HepG2 (cell line): ENCODE results near the gene BHLHE23.

Experiments used
- FOXK2 ChIP-seq: fragments of 450-650 bp; IDR thresholded peaks from 2 replicates; pipeline ENCODE4 v1.6.1; 2016
- HNRNPLL ChIP-seq: fragments of 200-400 bp; formaldehyde crosslinking; IDR thresholded peaks from 2 replicates; pipeline ENCODE4 v1.6.1; 2017; ENCODE audit warnings: mild to moderate bottlenecking, low read depth, low read length; ENCODE audit not compliant: poor library complexity, severe bottlenecking
- NCOA1 ChIP-seq: sonication (generic); formaldehyde crosslinking; IDR thresholded peaks from 2 replicates; pipeline ENCODE4 v1.9.0; 2021; ENCODE audit warnings: missing genetic modification reagents
- RCOR2 ChIP-seq: IDR thresholded peaks from 2 replicates; pipeline ENCODE4 v1.6.1; 2016; ENCODE audit warnings: missing biosample characterization, missing genetic modification reagents
- ZFX ChIP-seq: sonication (generic); formaldehyde crosslinking; IDR thresholded peaks from 2 replicates; pipeline ENCODE4 v1.4.0; 2020; ENCODE audit warnings: mild to moderate bottlenecking, low read depth, missing genetic modification reagents, moderate library complexity
- ZNF12 ChIP-seq: sonication (generic); formaldehyde crosslinking; IDR thresholded peaks from 2 replicates; pipeline ENCODE4 v1.5.0; 2020; ENCODE audit warnings: missing genetic modification reagents
- ZNF639 ChIP-seq: conservative IDR thresholded peaks from 2 replicates; pipeline ENCODE4 v1.6.1; 2018; ENCODE audit warnings: missing genetic modification reagents
- TF ChIP-seq, protein P1 (sequence below): sonication (generic); formaldehyde crosslinking; conservative IDR thresholded peaks from 2 replicates; pipeline ENCODE4 v1.4.0; 2020; ENCODE audit warnings: missing genetic modification reagents
- TF ChIP-seq, protein P2 (sequence below): sonication (generic); formaldehyde crosslinking; IDR thresholded peaks from 2 replicates; pipeline ENCODE4 v1.4.0; 2020; ENCODE audit warnings: missing genetic modification reagents, low read depth, mild to moderate bottlenecking, borderline replicate concordance
- TF ChIP-seq, protein P3 (sequence below): sonication (generic); formaldehyde crosslinking; IDR thresholded peaks from 2 replicates; pipeline ENCODE4 v1.5.0; 2020; ENCODE audit warnings: missing genetic modification reagents
- TF ChIP-seq, protein P4 (sequence below): sonication (generic); formaldehyde crosslinking; conservative IDR thresholded peaks from 2 replicates; pipeline ENCODE4 v1.8.0; 2022; ENCODE audit warnings: low read depth, missing genetic modification reagents

DNA sequence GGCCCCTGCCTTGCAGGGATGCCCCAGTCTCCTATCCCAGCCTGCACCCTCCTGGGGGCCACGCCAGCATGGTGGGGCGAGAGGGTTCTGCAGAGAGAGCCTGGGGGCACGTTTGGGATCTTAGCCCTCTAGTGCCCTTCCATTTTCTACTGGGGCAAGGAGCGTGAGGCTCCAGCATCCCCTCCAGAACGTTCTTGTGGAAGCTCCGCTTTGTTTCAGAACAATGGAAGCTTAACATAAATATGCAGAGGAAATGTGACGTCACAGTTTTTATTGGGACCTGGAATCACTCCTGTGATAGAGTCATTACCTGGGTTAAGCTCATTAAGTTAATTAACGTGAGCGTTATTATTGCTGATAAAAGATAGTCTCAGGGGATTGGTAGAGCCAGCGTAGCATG is 19.6 kb downstream of the BHLHE23 start:
- TF ChIP-seq ZNF639 (no peak), HNRNPLL (no peak), ZFX (CRISPR knock-in tag) (no peak), RCOR2 (no peak), ZNF12 (CRISPR knock-in tag) (no peak), FOXK2 (no peak), NCOA1 (CRISPR knock-in tag) (no peak)
- TF ChIP-seq, protein P1, sequence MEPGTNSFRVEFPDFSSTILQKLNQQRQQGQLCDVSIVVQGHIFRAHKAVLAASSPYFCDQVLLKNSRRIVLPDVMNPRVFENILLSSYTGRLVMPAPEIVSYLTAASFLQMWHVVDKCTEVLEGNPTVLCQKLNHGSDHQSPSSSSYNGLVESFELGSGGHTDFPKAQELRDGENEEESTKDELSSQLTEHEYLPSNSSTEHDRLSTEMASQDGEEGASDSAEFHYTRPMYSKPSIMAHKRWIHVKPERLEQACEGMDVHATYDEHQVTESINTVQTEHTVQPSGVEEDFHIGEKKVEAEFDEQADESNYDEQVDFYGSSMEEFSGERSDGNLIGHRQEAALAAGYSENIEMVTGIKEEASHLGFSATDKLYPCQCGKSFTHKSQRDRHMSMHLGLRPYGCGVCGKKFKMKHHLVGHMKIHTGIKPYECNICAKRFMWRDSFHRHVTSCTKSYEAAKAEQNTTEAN (CRISPR knock-in tag), result no peak
- TF ChIP-seq, protein P2, sequence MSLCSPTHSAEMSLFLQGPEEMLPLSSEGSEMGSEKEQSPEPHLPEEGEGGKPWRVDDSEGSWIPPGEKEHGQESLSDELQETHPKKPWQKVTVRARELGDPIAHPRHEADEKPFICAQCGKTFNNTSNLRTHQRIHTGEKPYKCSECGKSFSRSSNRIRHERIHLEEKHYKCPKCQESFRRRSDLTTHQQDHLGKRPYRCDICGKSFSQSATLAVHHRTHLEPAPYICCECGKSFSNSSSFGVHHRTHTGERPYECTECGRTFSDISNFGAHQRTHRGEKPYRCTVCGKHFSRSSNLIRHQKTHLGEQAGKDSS (CRISPR knock-in tag), result no peak
- TF ChIP-seq, protein P3, sequence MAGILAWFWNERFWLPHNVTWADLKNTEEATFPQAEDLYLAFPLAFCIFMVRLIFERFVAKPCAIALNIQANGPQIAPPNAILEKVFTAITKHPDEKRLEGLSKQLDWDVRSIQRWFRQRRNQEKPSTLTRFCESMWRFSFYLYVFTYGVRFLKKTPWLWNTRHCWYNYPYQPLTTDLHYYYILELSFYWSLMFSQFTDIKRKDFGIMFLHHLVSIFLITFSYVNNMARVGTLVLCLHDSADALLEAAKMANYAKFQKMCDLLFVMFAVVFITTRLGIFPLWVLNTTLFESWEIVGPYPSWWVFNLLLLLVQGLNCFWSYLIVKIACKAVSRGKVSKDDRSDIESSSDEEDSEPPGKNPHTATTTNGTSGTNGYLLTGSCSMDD (CRISPR knock-in tag), result no peak
- TF ChIP-seq, protein P4, sequence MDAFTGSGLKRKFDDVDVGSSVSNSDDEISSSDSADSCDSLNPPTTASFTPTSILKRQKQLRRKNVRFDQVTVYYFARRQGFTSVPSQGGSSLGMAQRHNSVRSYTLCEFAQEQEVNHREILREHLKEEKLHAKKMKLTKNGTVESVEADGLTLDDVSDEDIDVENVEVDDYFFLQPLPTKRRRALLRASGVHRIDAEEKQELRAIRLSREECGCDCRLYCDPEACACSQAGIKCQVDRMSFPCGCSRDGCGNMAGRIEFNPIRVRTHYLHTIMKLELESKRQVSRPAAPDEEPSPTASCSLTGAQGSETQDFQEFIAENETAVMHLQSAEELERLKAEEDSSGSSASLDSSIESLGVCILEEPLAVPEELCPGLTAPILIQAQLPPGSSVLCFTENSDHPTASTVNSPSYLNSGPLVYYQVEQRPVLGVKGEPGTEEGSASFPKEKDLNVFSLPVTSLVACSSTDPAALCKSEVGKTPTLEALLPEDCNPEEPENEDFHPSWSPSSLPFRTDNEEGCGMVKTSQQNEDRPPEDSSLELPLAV (CRISPR knock-in tag), result no peak
